GM12878 (cell line): Measurements from ENCODE around the gene SPTLC3. TPM values are rescaled to one million over a fixed set of nuclear protein-coding genes. Genes with fewer than 3 reads are reported as not detected.
"Not testable (repeated sequence)": the region's sequence is repeated elsewhere in the genome, so short reads cannot be mapped to it uniquely, and the experiment has no call there.

Experiments used
- ATAC-seq: fragments of 200-7000 bp; cut with Tn5 transposase; 3 replicates; pipeline ENCODE4 v1.9.1; 2020; ENCODE audit warnings: mild to moderate bottlenecking, moderate library complexity
- BruUV-seq: library from RNA; stranded (reverse); fragments of 400-500 nt; replicated peaks from 2 replicates; lab custom pipeline; 2021; lab: Mats Ljungman, UMichigan
- CTCF ChIA-PET: fragments of 300-600 bp; sonication (Branson Sonifier 250); formaldehyde crosslinking; extraction: SDS; loops from one replicate; lab custom pipeline; 2021; ENCODE audit warnings: inconsistent platforms; lab: Yijun Ruan, JAX
- POLR2A ChIA-PET: fragments of 350-600 bp; formaldehyde crosslinking; extraction: SDS; loops from one replicate; lab custom pipeline; 2021; ENCODE audit warnings: inconsistent platforms; lab: Charles Lee
- RAD21 ChIA-PET: fragments of 300-600 bp; sonication (Branson Sonifier 250); formaldehyde crosslinking; loops from one replicate; lab custom pipeline; 2023; ENCODE audit warnings: antibody characterized with exemption; ENCODE audit not compliant: unreplicated experiment; lab: Charles Lee
- SMC1A ChIA-PET: fragments of 300-600 bp; sonication (Branson Sonifier 250); formaldehyde crosslinking; loops from one replicate; lab custom pipeline; 2023; ENCODE audit not compliant: unreplicated experiment, uncharacterized antibody; lab: Charles Lee
- DNase-seq: peaks from one replicate; pipeline ENCODE4 v3.0.0-alpha.2; 2011; ENCODE audit warnings: low read depth, low spot score
- FAIRE-seq: peaks from 3 replicates; lab custom pipeline; 2011; peaks lifted over from hg19 to GRCh38; lab: Jason Lieb, UNC
- H2AFZ ChIP-seq: 2 replicates; pipeline ENCODE4 v1.6.0; 2011; ENCODE audit warnings: low read depth, low read length, control low read depth; ENCODE audit not compliant: control insufficient read depth
- H3K27ac ChIP-seq: 2 replicates; pipeline ENCODE4 v1.5.1; 2011; ENCODE audit warnings: control low read depth; ENCODE audit not compliant: control insufficient read depth, insufficient read depth
- H3K27me3 ChIP-seq, 2 experiments: replicated peaks in 1 of 2; 2 replicates each; pipeline versions ENCODE4 v1.6.0 to v1.6.1; 2011; ENCODE audit warnings: low read length in 1 of 2; ENCODE audit not compliant: control insufficient read depth in 2 of 2, insufficient read depth in 2 of 2
- H3K36me3 ChIP-seq, 2 experiments: 2 replicates each; pipeline ENCODE4 v1.5.1; 2011; ENCODE audit warnings: low read length in 1 of 2; ENCODE audit not compliant: control insufficient read depth in 2 of 2, insufficient read depth in 2 of 2
- H3K4me1 ChIP-seq: 2 replicates; pipeline ENCODE4 v1.6.1; 2011; ENCODE audit warnings: mild to moderate bottlenecking, low read length, moderate library complexity, mixed read lengths; ENCODE audit not compliant: control insufficient read depth, insufficient read depth
- H3K4me2 ChIP-seq: 2 replicates; pipeline ENCODE4 v1.6.0; 2011; ENCODE audit warnings: control low read depth; ENCODE audit not compliant: control insufficient read depth, insufficient read depth
- H3K4me3 ChIP-seq: fragments of 200-600 bp; sonication (generic); 2 replicates; pipeline ENCODE4 v1.5.1; 2016
- H3K79me2 ChIP-seq: 2 replicates; pipeline ENCODE4 v1.6.0; 2011; ENCODE audit warnings: low read length; ENCODE audit not compliant: control insufficient read depth, insufficient read depth
- H3K9ac ChIP-seq: 2 replicates; pipeline ENCODE4 v1.8.0; 2011; ENCODE audit warnings: low read length, control low read depth, mixed read lengths; ENCODE audit not compliant: control insufficient read depth, insufficient read depth
- H3K9me3 ChIP-seq: replicated peaks from 3 replicates; pipeline ENCODE4 v1.5.1; 2011; ENCODE audit warnings: mild to moderate bottlenecking, low read length; ENCODE audit not compliant: control insufficient read depth, insufficient read depth
- H4K20me1 ChIP-seq: 2 replicates; pipeline ENCODE4 v1.6.0; 2011; ENCODE audit not compliant: control insufficient read depth, insufficient read depth
- DPF2 ChIP-seq: fragments of 450-650 bp; IDR thresholded peaks from 2 replicates; pipeline ENCODE4 v1.6.1; 2017; ENCODE audit warnings: mild to moderate bottlenecking
- HDAC6 ChIP-seq: fragments of 200-600 bp; sonication (generic); IDR thresholded peaks from one replicate; pipeline ENCODE4 v1.8.0; 2017; ENCODE audit warnings: antibody characterized with exemption; ENCODE audit not compliant: unreplicated experiment
- MEF2B ChIP-seq: fragments of 450-650 bp; IDR thresholded peaks from 2 replicates; pipeline ENCODE4 v1.6.1; 2018; ENCODE audit warnings: mild to moderate bottlenecking, moderate library complexity; ENCODE audit not compliant: partially characterized antibody, poor library complexity, severe bottlenecking
- NFYA ChIP-seq: IDR thresholded peaks from 2 replicates; pipeline ENCODE4 v1.6.1; 2011; ENCODE audit warnings: low read depth, mild to moderate bottlenecking, low read length, improper control_type of control experiment, borderline replicate concordance
- NFYB ChIP-seq: IDR thresholded peaks from 2 replicates; pipeline ENCODE4 v1.6.1; 2011; ENCODE audit warnings: low read depth, mild to moderate bottlenecking, low read length, improper control_type of control experiment, moderate library complexity; ENCODE audit not compliant: insufficient read depth
- NR2C2 ChIP-seq: IDR thresholded peaks from 2 replicates; pipeline ENCODE4 v1.6.1; 2011; ENCODE audit warnings: borderline replicate concordance, low read depth; ENCODE audit not compliant: control insufficient read depth, insufficient read length
- NR2F1 ChIP-seq: fragments of 450-650 bp; conservative IDR thresholded peaks from 2 replicates; pipeline ENCODE4 v1.6.1; 2017; ENCODE audit warnings: mild to moderate bottlenecking
- PAX8 ChIP-seq: fragments of 450-650 bp; IDR thresholded peaks from 2 replicates; pipeline ENCODE4 v1.6.1; 2017; ENCODE audit warnings: mild to moderate bottlenecking, moderate library complexity
- TAF1 ChIP-seq: IDR thresholded peaks from 2 replicates; pipeline ENCODE4 v1.6.1; 2011; ENCODE audit warnings: mild to moderate bottlenecking, low read depth, low read length, borderline replicate concordance
- TBL1XR1 ChIP-seq: IDR thresholded peaks from 2 replicates; pipeline ENCODE4 v1.6.1; 2012; ENCODE audit warnings: low read depth, low read length, improper control_type of control experiment
- WGBS: methylation state at CpG from one replicate; pipeline ENCODE4 v1.1.6; 2016; ENCODE audit warnings: low lambda C conversion rate; ENCODE audit not compliant: insufficient replicate concordance, insufficient coverage; ENCODE audit errors: missing lambda C conversion rate; 5-methylcytosine and 5-hydroxymethylcytosine counted together
- in situ Hi-C: fragments of 300-500 bp; cut with MboI; formaldehyde crosslinking; loops from 9 replicates; pipeline ENCODE4 v1.14.3; 2018; ENCODE audit warnings: mixed read lengths
- intact Hi-C: fragments of 100-400 bp; cut with micrococcal nuclease; formaldehyde crosslinking; loops from one replicate; pipeline ENCODE4 v1.14.2; 2022; ENCODE audit not compliant: unreplicated experiment
- polyA plus RNA-seq, 11 experiments: library from polyadenylated mRNA; depleted of rRNA in 4 of 11; unstranded in 6 of 11; stranded (reverse) in 5 of 11; fragments of >200 nt; fragmentation: Nextera tagmentation in 4 of 11; fragmentation: Illumina TruSeq in 1 of 11; extraction: Ambion mirVana in 4 of 11; extraction: Trizol in 1 of 11; gene quantifications; 1 replicate in 1 of 11; 2 replicates in 10 of 11; pipeline versions ENCODE4 v1.2.1 to v1.2.3, GENCODE V29; 2011 to 2016; ENCODE audit warnings: inconsistent platforms in 2 of 11, missing spikeins in 2 of 11, low read depth in 1 of 11
- total RNA-seq, 4 experiments: library from RNA; depleted of rRNA in 3 of 4; stranded (reverse); fragments of >200 nt in 3 of 4; fragmentation: Illumina TruSeq in 1 of 4; extraction: Trizol in 1 of 4; gene quantifications; 2 replicates each; pipeline versions ENCODE4 v1.2.1 to v1.2.3, GENCODE V29; 2013 to 2021
- TF ChIP-seq, protein P1 (sequence below), 3 experiments: IDR thresholded peaks in 2 of 3; conservative IDR thresholded peaks in 1 of 3; 2 replicates each; pipeline ENCODE4 v1.5.1; 2011; ENCODE audit warnings: low read depth in 3 of 3, low read length in 3 of 3, mild to moderate bottlenecking in 3 of 3, control low read depth in 2 of 3, moderate library complexity in 2 of 3, inconsistent platforms in 1 of 3, mixed read lengths in 1 of 3; ENCODE audit not compliant: control insufficient read depth in 2 of 3, insufficient read depth in 1 of 3; ENCODE audit errors: extremely low read depth in 1 of 3

The SPTLC3 gene
- total and polyA plus RNA-seq, 10 of the 15 experiments (the other 5 are each of a cell fraction or from before 2014, with no cell fraction given), result 0.04 to 0.29 (median 0.06) TPM; not detected in 7

DNA sequence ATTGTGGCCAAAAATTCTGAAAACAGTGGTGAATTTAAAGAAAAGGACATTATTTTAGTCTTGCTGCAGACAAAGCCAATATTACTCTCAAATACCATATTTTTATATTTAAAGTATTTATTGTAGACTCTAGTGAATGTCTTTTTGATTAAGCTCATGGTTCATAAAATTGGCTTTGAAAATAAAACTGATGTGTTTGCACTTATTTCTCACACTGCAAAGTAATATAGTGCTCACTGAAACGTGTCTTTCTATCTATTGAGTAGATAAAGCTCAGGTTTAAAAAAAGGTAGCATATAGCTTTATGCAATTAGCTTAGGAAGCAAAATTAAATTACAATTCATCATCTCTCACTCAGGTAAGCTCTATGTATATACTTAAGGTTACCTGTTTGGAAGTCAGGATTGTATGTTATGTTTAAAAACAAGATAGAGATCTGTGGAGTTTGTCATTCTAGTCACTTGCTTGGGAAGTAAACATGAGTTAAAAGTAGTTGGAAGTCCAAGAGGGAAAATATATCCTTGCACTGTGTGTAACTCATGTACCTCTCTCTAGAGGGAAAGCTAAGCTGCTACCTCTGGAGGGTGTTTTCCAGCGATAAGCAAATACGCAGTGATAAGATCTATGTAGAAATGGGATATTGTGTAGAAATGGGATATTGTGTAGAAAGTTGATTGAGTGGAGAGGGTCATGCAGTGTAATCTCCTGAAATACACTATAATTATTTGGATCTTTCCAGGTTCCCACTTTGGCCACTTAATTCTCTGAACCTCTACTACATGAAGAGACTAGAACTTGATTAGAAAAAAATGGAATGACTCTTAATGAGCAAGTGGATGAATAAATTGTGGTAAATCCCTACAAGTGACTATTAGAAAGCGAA lies 29.9 kb upstream of the SPTLC3 start:
- intact Hi-C loops, result no loop called here
- no TSS peak for BruUV-seq
- H2AFZ ChIP-seq, result no peak overlapping the region
- in situ Hi-C loops, result loop anchor here (10.0 kb wide), 1 partner anchor 126 kb away; no protein-coding TSS in a partner anchor
- no peaks in the 10 kb centered on the region for H3K36me3 ChIP-seq
- no peak for DNase-seq
- ChIA-PET POLR2A (interaction anchor here (0.6 kb wide), 1 partner anchor 385 kb away, joined by 5 read pairs; no protein-coding TSS in a partner anchor), RAD21 (no interaction called here)
- no peaks in the 10 kb centered on the region for H3K9me3 ChIP-seq
- no peaks in the 10 kb centered on the region for H3K4me1 ChIP-seq
- no peak overlapping the region for H3K9ac ChIP-seq
- WGBS, result 49% methylated on average over 4 of the region's 4 CpGs
- TF ChIP-seq NFYA (no peak), NFYB (no peak), TBL1XR1 (no peak), TAF1 (no peak), MEF2B (no peak), DPF2 (no peak), NR2C2 (no peak), NR2F1 (no peak), HDAC6 (no peak), PAX8 (no peak)
- TF ChIP-seq, protein P1, sequence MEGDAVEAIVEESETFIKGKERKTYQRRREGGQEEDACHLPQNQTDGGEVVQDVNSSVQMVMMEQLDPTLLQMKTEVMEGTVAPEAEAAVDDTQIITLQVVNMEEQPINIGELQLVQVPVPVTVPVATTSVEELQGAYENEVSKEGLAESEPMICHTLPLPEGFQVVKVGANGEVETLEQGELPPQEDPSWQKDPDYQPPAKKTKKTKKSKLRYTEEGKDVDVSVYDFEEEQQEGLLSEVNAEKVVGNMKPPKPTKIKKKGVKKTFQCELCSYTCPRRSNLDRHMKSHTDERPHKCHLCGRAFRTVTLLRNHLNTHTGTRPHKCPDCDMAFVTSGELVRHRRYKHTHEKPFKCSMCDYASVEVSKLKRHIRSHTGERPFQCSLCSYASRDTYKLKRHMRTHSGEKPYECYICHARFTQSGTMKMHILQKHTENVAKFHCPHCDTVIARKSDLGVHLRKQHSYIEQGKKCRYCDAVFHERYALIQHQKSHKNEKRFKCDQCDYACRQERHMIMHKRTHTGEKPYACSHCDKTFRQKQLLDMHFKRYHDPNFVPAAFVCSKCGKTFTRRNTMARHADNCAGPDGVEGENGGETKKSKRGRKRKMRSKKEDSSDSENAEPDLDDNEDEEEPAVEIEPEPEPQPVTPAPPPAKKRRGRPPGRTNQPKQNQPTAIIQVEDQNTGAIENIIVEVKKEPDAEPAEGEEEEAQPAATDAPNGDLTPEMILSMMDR (IDR thresholded peaks at IDR 0.05 in 2 of 3, conservative IDR thresholded peaks at IDR 0.05 in 1 of 3; ENCODE audit: control insufficient read depth in 2 of 3, extremely low read depth in 1 of 3, insufficient read depth in 1 of 3, low read depth in 3 of 3, low read length in 3 of 3), result no peak
- TF ChIP-seq, all 136 proteins: peak for 0
- ChIA-PET CTCF (no interaction called here), SMC1A (interaction anchor here (1.0 kb wide), 1 partner anchor 12 kb away, joined by 3 read pairs; no protein-coding TSS in a partner anchor)
- H3K4me3 ChIP-seq, result no peak overlapping the region
- no peaks in the 10 kb centered on the region; a peak in 1 of 4 replicates for H3K27me3 ChIP-seq
- ATAC-seq, result no peak
- no peaks in the 10 kb centered on the region for H3K79me2 ChIP-seq
- no peak overlapping the region for H3K27ac ChIP-seq
- H3K4me2 ChIP-seq, result no peak overlapping the region
- FAIRE-seq, result no peak
- no peaks in the 10 kb centered on the region for H4K20me1 ChIP-seq

DNA sequence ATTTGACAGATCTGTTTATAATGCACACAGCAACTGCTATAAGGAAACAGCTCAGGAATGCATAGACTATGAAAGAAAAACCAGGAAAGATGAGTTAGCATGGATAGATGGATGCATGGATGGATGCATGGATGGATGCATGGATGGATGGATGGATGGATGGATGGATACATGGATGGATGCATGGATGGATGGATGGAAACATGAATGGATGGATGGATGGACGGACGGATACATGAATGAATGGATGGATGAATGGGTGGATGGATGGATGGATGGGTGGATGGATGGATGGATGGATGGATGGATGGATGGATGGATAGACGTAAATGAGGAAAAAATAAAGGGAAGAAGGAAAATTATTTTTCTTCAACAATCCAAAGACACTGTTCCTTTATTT lies 29.1 kb upstream of the SPTLC3 start:
- SMC1A ChIA-PET, DNase-seq, CTCF ChIA-PET, H4K20me1 ChIP-seq, FAIRE-seq, H3K36me3 ChIP-seq, H3K9ac ChIP-seq, H2AFZ ChIP-seq, H3K27ac ChIP-seq, RAD21 ChIA-PET, H3K4me2 ChIP-seq, H3K4me1 ChIP-seq, H3K9me3 ChIP-seq, ATAC-seq, BruUV-seq, H3K79me2 ChIP-seq, H3K4me3 ChIP-seq, H3K27me3 ChIP-seq: not testable (repeated sequence)
- POLR2A ChIA-PET, result interaction anchor here (0.6 kb wide), 1 partner anchor 386 kb away, joined by 5 read pairs; no protein-coding TSS in a partner anchor
- WGBS, result 38% methylated on average over 3 of the region's 3 CpGs
- in situ Hi-C loops (loop anchor here (10.0 kb wide), 1 partner anchor 125 kb away; no protein-coding TSS in a partner anchor), intact Hi-C loops (loop anchor here (1.0 kb wide), 1 partner anchor 30 kb away; no protein-coding TSS in a partner anchor)
